Neutrophil (primary cell): ENCODE data around the gene INSIG1.

Experiments used
- H3K27ac ChIP-seq: fragments of 200-600 bp; sonication (generic); 2 replicates; pipeline ENCODE4 v1.5.1; 2016; ENCODE audit warnings: mild to moderate bottlenecking, moderate library complexity
- H3K27me3 ChIP-seq: fragments of 200-600 bp; sonication (generic); 2 replicates; pipeline ENCODE4 v1.6.0; 2016; ENCODE audit warnings: mild to moderate bottlenecking
- H3K36me3 ChIP-seq: fragments of 200-600 bp; sonication (generic); 2 replicates; pipeline ENCODE4 v1.5.1; 2017
- H3K4me1 ChIP-seq, 2 experiments: fragments of 200-600 bp in 1 of 2; sonication (generic) in 1 of 2; 1 replicate in 1 of 2; 2 replicates in 1 of 2; pipeline versions ENCODE4 v1.5.1 to v1.6.1; 2013 to 2016; ENCODE audit warnings: low read depth in 1 of 2, low read length in 1 of 2, mild to moderate bottlenecking in 1 of 2, moderate library complexity in 1 of 2; ENCODE audit not compliant: control insufficient read depth in 1 of 2, insufficient read depth in 1 of 2
- H3K4me3 ChIP-seq, 2 experiments: fragments of 200-600 bp in 1 of 2; sonication (generic) in 1 of 2; 1 replicate in 1 of 2; 2 replicates in 1 of 2; pipeline ENCODE4 v1.5.1; 2013 to 2016; ENCODE audit warnings: low read depth in 1 of 2, low read length in 1 of 2, mild to moderate bottlenecking in 1 of 2, moderate library complexity in 1 of 2
- H3K9me3 ChIP-seq: fragments of 200-600 bp; sonication (generic); 2 replicates; pipeline ENCODE4 v1.5.1; 2016
- CTCF ChIP-seq: fragments of 200-600 bp; sonication (generic); IDR thresholded peaks from 2 replicates; pipeline ENCODE4 v1.5.1; 2016; ENCODE audit warnings: antibody characterized with exemption

Gene INSIG1

DNA sequence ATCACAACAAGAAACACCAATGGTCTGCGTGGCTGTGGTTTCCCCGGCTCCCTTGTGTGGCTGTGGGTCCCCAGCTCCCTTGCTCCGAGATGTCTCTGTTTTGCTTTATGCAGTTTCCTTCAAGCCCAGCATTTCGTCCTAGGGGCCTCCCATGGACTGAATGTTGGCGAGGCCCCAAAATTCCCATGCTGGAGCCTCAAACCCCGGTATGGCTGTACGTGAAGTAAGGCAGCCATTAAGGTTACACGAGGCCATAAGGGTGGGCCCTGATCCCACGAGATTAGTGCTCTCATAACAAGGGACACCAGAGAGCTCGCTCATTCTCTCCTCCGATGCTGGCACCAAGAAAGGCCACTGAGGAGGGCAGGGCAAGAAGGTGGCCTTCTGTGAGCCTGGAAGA is 44.6 kb downstream of the INSIG1 start:
- no peak overlapping the region for H3K27ac ChIP-seq
- H3K36me3 ChIP-seq, result no peaks in the 10 kb centered on the region
- peaks cover 9 to 12% of the 10 kb centered on the region in 2 experiments for H3K4me1 ChIP-seq
- H3K27me3 ChIP-seq, result peaks cover 48% of the 10 kb centered on the region
- no peak for TF ChIP-seq CTCF
- no peaks in the 10 kb centered on the region for H3K9me3 ChIP-seq
- no peak overlapping the region for H3K4me3 ChIP-seq

DNA sequence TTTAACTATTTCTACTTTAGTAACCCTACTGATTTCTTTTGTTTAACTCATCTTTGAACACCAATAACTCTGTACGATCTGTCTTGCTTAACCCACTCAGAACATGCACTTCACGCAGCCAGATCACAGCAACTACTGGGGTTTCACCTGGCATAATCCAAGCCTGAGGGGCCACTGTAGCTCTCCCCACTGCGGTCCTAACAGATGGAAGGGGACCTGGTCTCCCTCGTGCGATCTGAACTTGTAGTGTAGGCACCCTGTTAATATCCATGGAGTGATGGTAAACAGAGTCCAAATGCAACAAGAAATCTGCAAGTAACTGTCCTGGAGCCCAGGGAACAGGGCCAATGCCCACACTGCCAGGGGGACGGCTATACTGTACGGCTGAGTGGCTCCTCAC is 45.5 kb downstream of the INSIG1 start:
- peaks cover 48% of the 10 kb centered on the region for H3K27me3 ChIP-seq
- no peaks in the 10 kb centered on the region for H3K36me3 ChIP-seq
- TF ChIP-seq CTCF, result no peak
- no peak overlapping the region for H3K27ac ChIP-seq
- H3K4me1 ChIP-seq, result peaks cover 9 to 12% of the 10 kb centered on the region in 2 experiments
- no peaks in the 10 kb centered on the region for H3K9me3 ChIP-seq
- H3K4me3 ChIP-seq, result no peak overlapping the region

- H3K27me3 ChIP-seq, result peaks cover 46% of the 10 kb centered on the region
- H3K4me3 ChIP-seq, result no peak overlapping the region
- H3K9me3 ChIP-seq, result no peaks in the 10 kb centered on the region
- no peaks in the 10 kb centered on the region for H3K36me3 ChIP-seq
- no peak for TF ChIP-seq CTCF
- no peak overlapping the region for H3K27ac ChIP-seq
- peaks cover 9 to 12% of the 10 kb centered on the region in 2 experiments for H3K4me1 ChIP-seq
Measured at GRCh38 chr7:155343661-155344121, 46.0 kb downstream of the INSIG1 start.

- Histone ChIP-seq H3K36me3 (no peaks in the 10 kb centered on the region), H3K4me1 (peaks cover 9 to 12% of the 10 kb centered on the region in 2 experiments), H3K27ac (no peak overlapping the region), H3K27me3 (peaks cover 46% of the 10 kb centered on the region), H3K9me3 (no peaks in the 10 kb centered on the region), H3K4me3 (no peak overlapping the region)
- TF ChIP-seq CTCF, result no peak
Measured at GRCh38 chr7:155344270-155344617, 46.6 kb downstream of the INSIG1 start.

DNA sequence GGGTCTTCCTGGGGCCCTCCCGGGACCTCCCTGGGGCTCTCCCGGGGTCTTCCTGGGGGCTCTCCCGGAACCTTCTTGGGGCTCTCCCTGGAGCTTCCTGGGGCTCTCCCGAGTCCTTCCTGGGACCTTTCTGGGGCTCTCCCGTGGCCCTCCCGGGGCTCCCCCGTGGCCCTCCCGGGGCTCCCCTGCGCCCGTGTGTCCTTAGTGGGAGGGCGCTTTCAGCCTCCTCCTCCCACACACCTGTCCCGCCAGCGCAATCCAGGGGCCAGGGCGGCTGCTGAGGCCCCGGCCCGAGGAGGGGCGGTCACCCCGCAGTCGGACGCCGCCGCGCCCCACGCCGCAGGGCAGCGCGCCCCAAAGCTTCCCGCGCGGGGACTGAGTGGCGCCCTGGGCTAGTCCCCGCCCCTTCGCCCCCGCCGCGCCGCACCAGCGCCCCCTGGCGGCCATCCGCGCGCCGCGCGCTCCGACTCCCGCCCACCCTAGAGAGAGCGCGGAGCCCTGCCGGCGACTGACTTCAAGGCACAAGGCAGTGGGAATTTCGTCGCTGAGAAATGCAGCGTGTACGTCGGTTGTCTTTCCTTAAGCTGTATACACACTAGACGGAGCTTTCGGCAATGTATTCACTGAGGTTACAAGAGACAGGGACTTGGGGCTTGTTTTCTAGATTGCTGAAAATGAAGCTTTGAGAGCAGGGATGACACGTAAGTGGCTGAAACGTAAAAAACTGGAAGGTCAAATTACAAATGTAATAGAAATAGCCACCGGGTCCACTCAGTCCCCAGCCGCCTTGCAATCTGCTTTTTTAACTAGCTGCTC is 47.1 kb downstream of the INSIG1 start:
- peak overlapping the region in 1 of 2 experiments; percentile 53 for H3K4me3 ChIP-seq
- H3K4me1 ChIP-seq, result peaks cover 9 to 12% of the 10 kb centered on the region in 2 experiments
- TF ChIP-seq CTCF, result peak; percentile 97
- H3K36me3 ChIP-seq, result no peaks in the 10 kb centered on the region
- no peak overlapping the region for H3K27ac ChIP-seq
- peaks cover 47% of the 10 kb centered on the region for H3K27me3 ChIP-seq
- no peaks in the 10 kb centered on the region for H3K9me3 ChIP-seq
